Measurements from ENCODE around the gene DCXR. TPM values are rescaled to one million over a fixed set of nuclear protein-coding genes. Genes with fewer than 3 reads are reported as not detected.
A peak's percentile ranks its signal among the peaks of the same experiment; 100 is the strongest.

The DCXR gene
- total RNA-seq, 1 experiment from 2014 or later: 92.7 TPM

DNA sequence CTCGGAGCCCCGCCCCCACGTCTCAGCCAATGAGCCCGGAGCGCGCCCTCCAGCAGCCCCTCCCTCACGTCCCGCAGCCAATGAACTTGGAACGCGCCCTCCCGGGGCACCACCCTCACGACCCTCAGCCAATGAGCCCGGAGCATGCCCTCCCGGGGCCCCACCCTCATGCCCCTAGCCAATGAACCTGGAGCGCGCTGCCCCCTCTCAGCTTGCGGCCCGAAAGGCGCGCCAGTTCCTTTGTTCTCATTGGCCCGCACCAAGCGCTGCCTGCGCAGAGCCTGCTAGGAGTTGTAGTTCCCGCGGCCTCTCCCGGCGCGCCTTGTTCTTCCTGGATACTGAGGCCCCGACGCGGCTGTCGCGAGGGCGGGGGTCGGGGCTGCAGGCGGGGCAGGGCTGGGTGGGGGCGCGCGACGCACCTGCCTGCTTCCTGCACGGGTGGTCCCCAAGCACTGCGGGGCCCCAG is 14.5 kb downstream of the DCXR start, which contains the start of gene LRRC45:
TSS of gene LRRC45 (plus strand) at position 325 of the 466 bp plus-strand sequence. CDS start 339 bp downstream, outside the sequence.
- DNase-seq (ENCODE audit: low read depth): peak; percentile 100

DNA sequence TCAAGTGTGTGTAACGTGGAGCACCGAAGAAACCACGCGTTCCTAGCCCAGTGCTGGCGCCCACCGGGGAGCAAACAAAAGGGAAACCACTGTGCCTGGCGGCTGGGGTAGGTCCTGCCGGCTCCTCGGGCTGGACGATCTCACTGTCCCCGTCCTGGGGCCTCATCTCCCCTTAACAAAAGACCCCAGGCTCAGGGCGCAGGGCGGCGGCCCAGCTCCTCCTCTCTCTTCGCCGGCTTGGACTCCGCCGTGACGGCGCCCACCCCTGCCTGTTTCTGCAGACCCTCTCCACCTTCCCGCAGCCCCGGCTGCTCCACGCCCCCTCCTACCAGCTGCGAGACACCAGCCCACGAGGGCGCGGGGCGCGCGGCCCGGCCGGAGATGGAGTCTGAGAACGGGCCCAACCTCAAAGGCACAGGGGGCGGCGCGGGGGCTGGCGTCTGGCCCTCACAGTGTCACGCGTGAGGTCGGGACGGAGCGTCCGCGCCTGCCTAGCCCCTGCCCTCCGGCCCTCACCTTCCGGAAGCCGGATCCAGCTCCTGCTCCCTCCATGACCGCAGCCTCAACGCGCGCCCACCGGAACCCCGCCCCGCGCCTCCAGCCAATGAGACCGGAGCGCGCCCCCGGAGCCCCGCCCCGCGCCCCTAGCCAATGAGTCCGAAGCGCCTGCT is 15.1 kb downstream of the DCXR start, which contains the start of gene CENPX:
TSS of gene CENPX (minus strand) at position 569 of the 671 bp plus-strand sequence. CDS start at position 552, 17 bp downstream.
- DNase-seq (ENCODE audit: low read depth): peak; percentile 42

DNA sequence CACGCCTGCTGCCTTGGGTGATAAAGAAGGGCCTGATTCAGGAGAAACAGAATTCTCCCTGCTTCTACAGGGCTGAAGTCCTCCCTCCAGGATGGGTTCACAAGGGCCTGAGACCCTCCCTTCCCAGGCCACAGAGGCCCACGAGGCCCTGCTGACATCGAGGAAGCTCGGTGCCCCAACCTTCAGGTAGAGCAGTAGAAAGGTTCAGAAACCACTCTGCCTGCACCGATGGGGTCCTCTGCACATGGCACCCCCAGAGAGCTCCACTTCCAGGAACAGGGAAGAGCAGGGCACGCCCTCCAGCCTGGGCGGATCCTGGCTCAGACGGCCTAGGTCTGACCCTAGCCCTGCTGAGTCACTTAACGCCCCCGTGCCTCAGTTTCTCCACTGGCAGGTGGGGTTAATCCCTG is 15.6 kb downstream of the DCXR start:
- DNase-seq (ENCODE audit: low read depth): no peak

DNA sequence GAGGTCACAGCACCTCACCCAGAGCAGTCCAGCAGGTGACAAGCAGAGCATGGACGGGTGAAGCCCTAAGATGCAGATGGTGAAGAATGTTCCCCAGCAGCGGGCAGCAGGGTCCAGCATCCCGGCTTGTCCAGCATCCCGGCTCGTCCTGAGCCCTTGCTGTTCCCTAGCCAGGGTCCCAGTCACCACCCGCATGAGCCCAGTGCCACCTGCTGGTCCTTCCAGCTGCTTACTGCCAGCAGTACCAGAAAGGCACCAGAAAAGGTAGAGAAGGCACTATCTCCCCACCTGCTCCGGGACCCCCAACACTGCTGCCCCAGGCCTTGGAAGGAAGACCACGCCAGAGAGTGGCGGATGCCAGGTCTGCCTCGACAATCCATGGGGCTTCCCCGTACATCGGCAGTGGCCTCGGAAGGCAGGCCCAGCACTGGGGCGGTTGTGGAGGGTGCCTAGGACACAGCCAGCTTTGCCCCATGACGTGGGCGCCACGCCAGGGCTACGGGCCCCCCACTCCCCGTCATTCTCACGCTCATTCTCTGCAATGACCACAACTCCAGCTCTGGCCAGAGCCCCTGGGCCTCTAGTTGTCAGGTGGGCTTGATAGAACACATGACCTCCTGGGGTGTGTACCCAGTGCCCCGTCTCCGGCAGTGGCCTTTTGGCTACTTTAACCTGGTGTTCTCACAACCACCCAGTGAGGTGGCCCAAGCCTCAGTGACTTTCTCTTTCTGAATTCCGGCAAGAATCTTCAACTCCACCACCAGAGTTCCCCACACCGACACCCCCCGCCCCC is 16.2 kb downstream of the DCXR start:
- peak; percentile 87 for DNase-seq (ENCODE audit: low read depth)

DNA sequence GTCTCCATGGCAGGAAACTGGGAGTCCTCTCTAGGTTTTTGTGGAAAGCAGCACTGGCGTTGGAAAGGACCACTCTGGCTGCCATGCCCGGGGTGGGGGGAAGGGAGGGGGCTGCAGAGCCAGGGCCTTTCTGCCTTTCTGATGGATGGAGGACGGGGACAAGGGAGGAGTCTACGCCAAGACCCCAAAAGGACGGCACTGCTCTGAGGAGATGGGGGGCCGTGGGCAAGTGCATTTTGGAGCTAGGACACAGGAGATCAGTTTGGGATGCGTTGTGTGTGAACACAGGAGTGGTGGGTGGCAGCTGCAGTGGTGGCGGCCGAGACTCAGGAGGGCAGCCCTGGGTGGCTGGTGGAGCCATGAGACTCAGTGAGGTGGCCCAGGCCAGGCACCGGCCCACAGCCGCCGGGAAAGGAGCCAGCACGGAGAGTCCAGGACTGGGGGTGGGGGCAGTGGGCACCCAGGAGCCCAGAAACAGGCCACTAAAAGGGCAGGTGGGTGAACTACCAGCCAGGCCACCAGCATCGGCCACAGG is 16.9 kb downstream of the DCXR start:
- DNase-seq (ENCODE audit: low read depth): no peak

DNA sequence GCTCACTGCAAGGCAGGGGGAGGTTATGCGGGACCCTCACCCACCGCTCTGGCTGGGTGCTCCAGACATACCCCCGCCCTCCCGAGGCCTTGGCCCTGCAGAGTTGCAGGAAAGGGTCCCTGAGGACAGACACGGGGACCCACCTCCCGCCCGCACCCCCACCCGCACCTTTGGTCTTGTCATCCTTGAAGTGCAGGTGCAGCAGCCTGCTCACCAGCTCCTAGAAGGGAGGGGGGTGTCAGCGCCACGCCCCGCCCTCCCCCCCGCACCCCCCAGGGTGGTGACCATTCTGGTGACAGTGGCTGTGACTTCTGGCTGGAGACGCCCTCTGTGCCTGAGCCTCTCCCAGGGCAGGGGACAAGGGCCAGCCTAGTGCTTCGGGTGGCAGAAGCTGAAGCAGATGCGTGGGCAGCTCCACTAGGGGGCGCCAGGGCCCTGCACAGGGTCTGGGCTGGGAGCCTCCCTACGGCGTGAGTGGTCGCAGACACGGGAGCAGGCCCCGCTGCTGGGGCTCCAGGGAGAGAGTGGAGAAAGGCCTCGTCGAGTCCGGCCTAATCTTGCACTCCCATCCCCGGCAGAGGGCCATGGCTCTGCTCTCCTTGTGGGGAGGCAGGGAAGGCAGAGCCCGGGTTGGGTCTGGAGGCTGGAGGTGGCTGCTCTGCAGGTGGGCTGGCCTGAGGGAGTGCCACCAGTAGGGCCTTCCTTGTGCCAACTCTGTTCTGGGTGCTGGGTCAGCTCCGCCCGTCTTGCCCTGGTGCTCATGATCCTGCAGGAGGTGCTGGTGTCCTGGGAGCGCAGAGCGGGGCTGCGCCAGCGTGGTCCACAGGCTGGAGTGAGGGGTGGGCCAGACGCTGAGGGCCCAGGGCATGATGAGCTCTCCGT is 17.6 kb downstream of the DCXR start:
- DNase-seq (ENCODE audit: low read depth): peak; percentile 67

DNA sequence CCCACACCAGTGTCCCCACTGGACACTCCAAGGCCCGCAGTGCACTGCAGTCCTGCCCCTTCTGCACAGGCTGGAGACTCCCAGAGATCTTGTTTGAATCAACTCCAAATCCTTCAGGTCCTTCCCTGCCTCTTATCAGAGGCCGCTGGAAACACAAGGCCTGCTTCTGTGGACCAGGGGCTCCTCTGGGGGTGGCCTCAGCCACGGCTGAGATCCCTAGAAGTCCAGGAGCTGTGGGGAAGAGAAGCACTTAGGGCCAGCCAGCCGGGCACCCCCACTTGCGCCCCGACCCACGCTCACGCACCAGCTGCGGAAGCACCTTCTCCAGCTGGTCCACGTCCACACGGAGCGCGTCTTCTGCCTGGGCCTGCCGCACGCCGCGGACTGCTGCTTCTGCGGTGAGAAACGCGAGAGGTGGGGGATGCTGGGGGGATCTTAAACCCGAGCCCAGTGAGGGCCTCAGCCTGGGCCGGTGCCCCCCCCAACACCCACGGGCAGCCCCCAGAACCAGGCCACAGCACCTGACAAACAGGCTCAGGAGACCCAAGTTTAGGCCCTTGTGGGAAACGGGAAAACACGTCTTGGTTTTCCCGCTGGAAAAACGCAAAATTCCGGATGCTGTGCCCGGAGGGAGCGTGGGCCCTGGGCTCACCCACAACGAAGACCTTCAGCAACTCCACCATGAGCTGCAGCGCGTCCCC is 18.4 kb downstream of the DCXR start:
- DNase-seq (ENCODE audit: low read depth): no peak

DNA sequence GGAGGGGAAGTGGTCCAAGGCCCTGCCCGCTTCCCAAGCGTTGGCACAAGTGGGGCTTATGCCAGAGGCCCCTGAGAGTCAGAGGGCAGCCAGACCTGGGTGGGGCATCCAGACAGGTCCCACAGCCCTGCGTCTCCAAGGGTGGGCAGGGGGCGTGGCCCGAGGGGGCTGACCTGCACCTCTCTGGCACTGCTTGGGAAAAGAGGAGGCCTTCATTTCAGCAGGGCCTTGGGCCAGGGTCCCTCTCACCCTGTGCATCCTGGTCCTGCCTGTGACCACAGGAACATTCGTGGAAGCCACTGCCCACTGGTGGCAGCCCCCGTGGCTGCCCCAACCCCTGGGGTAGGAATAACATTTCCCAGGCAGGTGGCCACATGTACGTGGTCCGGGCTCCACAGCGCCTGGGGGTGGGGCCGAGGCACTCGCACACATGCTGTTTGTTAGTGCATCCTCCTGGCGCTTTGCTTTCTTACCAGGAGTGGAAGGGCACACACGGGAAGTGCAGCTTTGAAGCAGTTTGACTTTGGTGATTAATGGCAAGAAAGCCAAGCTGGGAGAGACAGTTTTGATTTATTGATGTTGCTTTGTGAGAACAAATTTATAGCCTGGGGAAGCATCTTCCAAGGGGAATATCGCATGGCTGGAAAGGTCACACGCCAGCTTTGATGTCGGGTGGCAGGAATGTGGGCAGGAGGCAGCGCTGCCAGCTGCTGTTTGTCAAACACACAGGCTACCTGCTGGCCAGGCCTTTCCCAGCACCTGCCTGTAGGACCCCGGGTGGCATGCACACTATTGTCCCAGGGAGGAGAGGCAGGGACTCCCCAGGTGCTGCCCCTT is 19.1 kb downstream of the DCXR start:
- no peak for DNase-seq (ENCODE audit: low read depth)

DNA sequence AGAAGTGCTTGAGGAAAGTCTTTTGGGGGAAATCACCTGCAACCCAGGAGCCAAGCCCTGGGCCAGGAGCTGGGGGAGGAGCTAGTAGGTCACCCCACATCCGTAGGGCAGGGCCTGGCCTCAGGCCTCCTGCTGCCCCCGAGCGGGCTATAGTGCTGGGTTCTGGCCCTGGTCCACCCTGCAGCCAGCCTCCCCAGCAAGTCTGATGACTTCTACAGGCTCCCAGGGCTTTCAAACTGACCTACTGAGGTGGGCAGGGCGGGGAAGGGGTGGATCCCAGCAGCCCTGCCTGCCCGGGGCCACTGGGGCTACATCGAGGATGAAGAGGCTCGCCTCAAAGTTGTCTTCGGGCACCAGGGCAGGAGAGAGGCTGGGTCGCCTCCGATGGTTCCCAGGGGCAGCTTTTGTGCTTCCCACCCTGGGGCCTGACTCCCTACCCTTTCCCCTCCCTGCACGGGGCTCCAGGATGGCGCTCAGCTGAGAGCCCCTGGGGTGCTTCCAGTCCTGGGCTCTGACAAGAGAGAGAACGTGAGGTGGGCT is 19.8 kb downstream of the DCXR start:
- no peak for DNase-seq (ENCODE audit: low read depth)

DNA sequence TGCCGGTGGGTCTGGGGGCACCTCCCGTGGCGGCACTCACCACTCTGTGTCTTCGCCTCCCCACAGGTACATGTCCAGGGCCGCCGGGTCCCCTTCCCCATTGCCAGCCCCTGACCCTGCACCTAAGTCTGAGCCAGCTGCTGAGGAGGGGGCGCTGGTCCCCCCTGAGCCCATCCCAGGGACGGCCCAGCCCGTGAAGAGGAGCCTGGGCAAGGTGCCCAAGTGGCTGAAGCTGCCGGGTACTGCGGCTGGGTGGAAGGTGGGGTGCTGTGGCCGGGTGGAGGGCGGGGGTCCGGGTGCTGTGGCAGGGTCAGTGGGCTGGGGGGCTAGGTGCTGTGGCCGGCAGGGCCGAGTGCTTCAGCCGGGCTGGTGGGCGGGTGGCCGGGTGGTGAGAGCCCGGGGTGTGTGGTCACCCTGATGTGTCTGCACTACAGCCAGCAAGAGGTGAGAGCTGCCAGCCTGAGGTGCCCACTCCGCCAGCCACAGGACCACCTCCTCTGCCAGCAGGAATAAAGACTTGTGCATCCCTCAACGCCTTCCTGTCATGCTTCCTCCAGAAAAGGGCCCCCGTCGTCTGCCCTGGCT is 20.5 kb downstream of the DCXR start:
- no peak for DNase-seq (ENCODE audit: low read depth)

DNA sequence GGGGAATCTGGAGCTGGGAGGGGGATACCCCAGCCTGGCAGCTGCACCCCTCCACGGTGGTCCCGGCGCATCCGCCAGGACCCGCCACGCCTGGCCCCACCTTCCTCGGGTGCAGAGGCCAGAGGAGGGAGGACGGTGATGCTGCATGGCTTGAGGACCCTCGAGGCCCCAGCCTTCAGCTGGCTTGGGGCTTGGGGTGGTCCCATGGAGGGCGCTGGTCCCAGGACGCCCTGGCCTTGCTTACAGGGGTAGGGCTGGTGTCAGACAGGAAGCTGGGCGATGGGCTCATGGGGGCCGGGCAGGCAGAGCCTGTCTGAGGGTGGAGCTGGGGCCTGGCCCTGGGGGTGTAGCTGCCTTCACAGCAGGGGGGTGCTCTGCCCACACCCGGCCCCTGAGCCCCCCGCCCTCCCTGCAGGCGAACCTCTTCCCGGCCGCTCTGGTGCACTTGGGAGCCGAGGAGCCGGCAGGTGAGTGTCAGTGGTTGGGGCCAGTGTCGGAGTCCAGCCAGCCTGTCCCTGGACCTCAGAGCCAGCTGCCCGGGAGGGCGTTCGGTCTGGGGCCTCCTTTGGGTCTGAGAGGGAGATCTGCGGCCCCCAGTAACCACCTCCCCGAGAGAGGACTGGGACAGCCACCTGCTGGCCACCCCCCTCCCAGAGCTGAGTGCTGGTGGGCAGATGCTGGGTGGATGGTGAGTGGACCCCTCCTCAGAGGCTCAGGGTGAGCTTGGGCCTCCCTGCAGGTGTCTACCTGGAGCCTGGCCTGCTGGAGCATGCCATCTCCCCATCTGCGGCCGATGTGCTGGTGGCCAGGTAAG is 21.2 kb downstream of the DCXR start:
- DNase-seq (ENCODE audit: low read depth): no peak

DNA sequence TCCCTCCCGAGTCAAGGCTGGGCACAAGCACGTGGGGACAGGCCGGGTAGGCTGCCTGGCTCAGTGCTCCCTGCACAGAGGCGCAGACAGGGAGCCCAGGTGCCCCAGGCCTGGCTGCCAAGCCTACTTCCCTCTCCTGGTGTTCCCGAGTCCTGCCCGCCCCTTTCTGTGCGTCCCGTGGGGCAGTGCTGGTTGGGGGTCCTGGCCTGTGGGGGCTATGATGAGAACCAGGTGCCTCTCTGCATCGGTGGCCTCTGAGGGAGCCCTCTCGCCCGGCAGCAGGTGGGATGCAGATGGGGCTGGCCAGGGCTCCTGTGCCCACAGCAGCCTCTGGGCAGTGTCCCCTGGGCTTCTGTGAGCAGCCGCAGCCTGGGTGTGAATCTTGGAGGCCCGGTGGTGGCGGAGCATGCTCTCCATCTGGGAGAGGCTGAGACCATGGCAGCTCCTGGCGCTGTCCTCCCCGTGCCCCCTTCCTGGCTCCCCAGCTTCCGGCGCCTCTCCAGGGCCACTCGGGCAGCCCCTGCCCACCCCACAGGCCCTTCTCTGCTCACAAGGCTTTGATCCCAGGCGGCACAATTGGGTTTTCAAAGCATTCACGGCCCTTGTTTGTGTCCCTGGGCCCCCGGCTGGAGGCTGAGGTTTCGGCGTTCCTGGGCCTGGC is 22.1 kb downstream of the DCXR start:
- no peak for DNase-seq (ENCODE audit: low read depth)

DNA sequence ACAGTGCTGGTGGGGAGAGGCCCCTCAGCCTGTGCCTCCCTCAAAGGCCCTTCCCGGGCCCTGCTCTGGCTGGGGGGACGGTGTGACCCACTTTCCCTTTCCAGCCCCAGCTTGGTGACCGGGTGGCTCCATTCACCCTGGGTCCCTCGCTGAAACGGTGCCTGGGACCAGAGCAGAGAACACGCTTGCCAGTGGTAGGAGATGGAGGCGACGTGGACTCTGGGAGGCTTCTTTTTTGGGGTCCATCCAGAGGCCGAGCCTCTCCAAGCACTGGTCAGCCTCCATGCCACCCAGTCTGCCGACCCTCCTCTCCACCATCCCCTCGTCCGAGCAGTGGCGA is 22.6 kb downstream of the DCXR start:
- DNase-seq (ENCODE audit: low read depth): no peak

DNA sequence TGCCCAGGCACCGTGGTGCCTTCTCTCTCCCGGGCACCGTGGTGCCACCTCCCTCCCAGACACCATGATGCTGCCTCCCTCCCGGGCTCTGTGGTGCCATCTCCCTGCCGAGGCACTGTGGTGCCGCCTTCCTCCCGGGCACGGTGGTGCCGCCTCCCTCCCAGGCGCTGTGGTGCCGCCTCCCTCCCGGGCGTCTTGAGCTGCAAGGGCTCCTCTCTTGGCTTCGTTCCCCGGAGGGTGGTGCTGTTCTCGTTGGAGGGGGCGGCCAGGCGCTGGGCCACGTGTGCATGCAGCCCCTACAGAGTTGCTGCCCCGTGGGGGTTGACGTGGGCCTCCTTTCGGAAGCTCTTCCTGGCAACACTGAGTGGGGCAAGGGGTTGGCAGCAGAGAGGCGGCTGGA is 23.1 kb downstream of the DCXR start:
- DNase-seq (ENCODE audit: low read depth): no peak

DNA sequence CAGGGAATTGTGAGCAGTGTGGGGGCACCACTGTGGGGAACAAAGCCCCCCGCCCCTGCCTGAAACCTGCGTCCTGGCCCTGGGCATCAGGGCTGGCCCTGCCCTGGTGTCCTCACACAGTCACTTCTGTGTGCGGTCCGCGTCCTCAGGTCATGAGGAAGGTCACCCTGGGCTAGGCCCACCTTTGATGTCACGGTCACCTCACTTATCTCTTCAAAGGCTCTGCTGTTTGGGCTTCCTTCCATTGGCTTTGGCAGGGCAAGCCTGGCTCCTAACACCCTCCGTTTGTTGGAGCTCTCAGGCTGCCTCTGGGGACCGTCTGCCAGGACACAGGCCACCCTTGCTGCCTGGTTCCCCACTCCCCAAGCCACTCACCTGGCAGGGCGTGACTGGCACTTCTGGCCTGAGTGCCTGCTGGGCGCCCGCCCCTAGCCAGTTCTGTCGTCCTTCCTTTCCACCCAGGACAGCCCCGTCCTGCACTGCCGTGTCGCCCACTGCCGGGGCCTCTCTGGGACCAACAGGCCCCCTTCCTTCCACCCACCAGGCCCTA is 23.6 kb downstream of the DCXR start:
- DNase-seq (ENCODE audit: low read depth): no peak

DNA sequence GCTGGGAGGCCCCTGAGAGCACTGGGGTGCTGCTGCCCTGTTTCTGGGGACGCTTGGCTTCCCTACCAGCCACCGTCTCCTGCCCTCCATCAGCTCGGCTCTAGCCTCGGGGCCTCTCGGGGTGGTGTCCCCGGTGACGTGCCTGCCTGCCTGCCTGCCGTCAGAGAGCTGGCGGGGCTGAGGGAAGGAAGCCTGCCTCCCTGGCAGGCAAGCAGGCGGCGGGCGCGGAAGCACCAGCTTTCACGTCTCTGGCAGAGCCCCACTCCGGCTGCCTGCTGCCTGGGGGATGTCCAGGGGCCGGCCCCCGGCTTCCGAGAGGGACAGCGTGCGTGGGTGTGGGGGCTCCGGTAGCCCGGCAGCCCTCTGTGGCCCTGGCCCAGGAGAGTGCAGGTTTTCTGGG is 24.2 kb downstream of the DCXR start:
- DNase-seq (ENCODE audit: low read depth): no peak

DNA sequence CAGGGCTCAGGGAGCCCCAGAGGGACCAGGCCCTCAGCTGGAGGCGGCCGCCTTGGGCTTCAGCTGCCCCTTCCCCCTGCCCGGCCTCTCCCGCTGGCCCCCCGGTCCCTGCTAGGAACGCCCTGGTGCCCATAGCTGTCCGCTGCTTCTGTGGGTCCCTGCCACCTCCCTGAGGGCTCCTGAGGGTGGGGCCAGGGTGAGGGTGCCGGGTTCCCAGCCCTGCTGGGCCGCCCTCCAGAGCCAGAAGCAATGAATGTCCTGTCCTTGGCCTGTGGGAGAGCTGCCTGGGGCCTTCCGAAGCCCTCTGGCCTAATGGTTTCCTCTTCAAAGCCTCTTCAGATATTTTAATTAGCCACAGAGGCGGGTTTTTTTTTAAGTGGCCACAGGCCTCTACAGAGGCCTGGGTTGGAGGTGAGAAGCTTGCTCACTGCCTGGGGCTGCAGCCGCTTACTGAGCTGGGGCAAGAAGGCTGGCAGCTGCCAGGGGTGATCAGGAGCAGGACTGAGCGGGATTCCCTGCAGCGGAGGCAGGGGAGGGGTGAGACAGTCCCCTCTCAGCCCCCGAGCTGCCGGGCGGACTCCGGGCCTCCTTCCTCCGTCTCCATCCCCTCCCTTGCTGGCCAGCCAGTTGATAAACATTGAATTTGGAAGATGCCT is 24.7 kb downstream of the DCXR start:
- no peak for DNase-seq (ENCODE audit: low read depth)

All from Daoy (cell line).